B cell (primary cell): ENCODE results near the gene FBN1. TPM values are rescaled to one million over a fixed set of nuclear protein-coding genes. Genes with fewer than 3 reads are reported as not detected.

Experiments
- ATAC-seq: fragments of 200-7000 bp; cut with Tn5 transposase; one replicate; pipeline ENCODE4 v1.10.0; 2021; ENCODE audit warnings: low read depth, mild to moderate bottlenecking, moderate number of reproducible peaks, moderate library complexity
- CTCF ChIA-PET: fragments of 350-600 bp; sonication (Branson Sonifier 250); formaldehyde crosslinking; loops from one replicate; lab custom pipeline; 2021; ENCODE audit warnings: antibody characterized with exemption, inconsistent platforms; lab: Charles Lee
- POLR2A ChIA-PET: fragments of 350-600 bp; sonication (Branson Sonifier 250); formaldehyde crosslinking; loops from one replicate; lab custom pipeline; 2021; ENCODE audit warnings: antibody characterized with exemption; lab: Charles Lee
- DNase-seq: peaks from one replicate; pipeline ENCODE4 v3.0.0; 2013
- H2AFZ ChIP-seq: 2 replicates; pipeline ENCODE4 v1.6.1; 2012; ENCODE audit warnings: mild to moderate bottlenecking, low read depth, low read length; ENCODE audit not compliant: insufficient read depth, poor library complexity, severe bottlenecking
- H3K27ac ChIP-seq, 2 donors: 1 replicate in 1 of 2; 2 replicates in 1 of 2; pipeline ENCODE4 v1.5.1; 2012 to 2013; ENCODE audit warnings: low read length in 2 of 2, mild to moderate bottlenecking in 2 of 2, moderate library complexity in 1 of 2
- H3K27me3 ChIP-seq, 4 experiments: fragments of 200-600 bp in 1 of 4; sonication (generic) in 1 of 4; replicated peaks in 1 of 4; 1 replicate in 2 of 4; 2 replicates in 2 of 4; pipeline versions ENCODE4 v1.6.1 to v1.7.0; 2013 to 2016; ENCODE audit warnings: low read length in 3 of 4, mild to moderate bottlenecking in 2 of 4, mixed read lengths in 1 of 4, moderate library complexity in 1 of 4; ENCODE audit not compliant: insufficient read depth in 4 of 4, control insufficient read depth in 3 of 4; ENCODE audit errors: control extremely low read depth in 1 of 4
- H3K36me3 ChIP-seq, 2 experiments: replicated peaks in 1 of 2; 1 replicate in 1 of 2; 2 replicates in 1 of 2; pipeline versions ENCODE4 v1.6.1 to v1.7.1; 2013; ENCODE audit warnings: low read length in 1 of 2; ENCODE audit not compliant: insufficient read depth in 2 of 2, control insufficient read depth in 1 of 2; ENCODE audit errors: control extremely low read depth in 1 of 2, extremely low read depth in 1 of 2
- H3K4me1 ChIP-seq, 2 donors: fragments of 200-600 bp in 1 of 2; sonication (generic) in 1 of 2; 1 replicate in 1 of 2; 2 replicates in 1 of 2; pipeline versions ENCODE4 v1.5.1 to v1.6.1; 2013 to 2017; ENCODE audit warnings: low read length in 2 of 2; ENCODE audit not compliant: control insufficient read depth in 2 of 2, insufficient read depth in 2 of 2
- H3K4me2 ChIP-seq: replicated peaks from 2 replicates; pipeline ENCODE3; 2012; ENCODE audit warnings: mild to moderate bottlenecking, low read depth, low read length; ENCODE audit not compliant: poor library complexity, severe bottlenecking
- H3K4me3 ChIP-seq, 5 experiments: fragments of 200-600 bp in 1 of 5; sonication (generic) in 1 of 5; 1 replicate in 3 of 5; 2 replicates in 2 of 5; pipeline versions ENCODE4 v1.5.1 to v1.7.0; 2011 to 2016; ENCODE audit warnings: low read length in 4 of 5, mild to moderate bottlenecking in 4 of 5, low read depth in 2 of 5, control low read depth in 1 of 5, moderate library complexity in 1 of 5; ENCODE audit not compliant: insufficient read depth in 1 of 5; ENCODE audit errors: control extremely low read depth in 1 of 5, extremely low read depth in 1 of 5
- H3K79me2 ChIP-seq: fragments of 200-600 bp; sonication (generic); one replicate; pipeline ENCODE4 v1.6.0; 2016; ENCODE audit warnings: low read length; ENCODE audit not compliant: control insufficient read depth, insufficient read depth
- H3K9ac ChIP-seq: fragments of 200-600 bp; sonication (generic); 2 replicates; pipeline ENCODE4 v1.6.1; 2017; ENCODE audit warnings: mild to moderate bottlenecking, low read length, moderate library complexity
- H3K9me3 ChIP-seq, 3 donors: one replicate each; pipeline versions ENCODE4 v1.6.1 to v1.7.1; 2013; ENCODE audit warnings: low read length in 2 of 3; ENCODE audit not compliant: control insufficient read depth in 2 of 3, insufficient read depth in 1 of 3; ENCODE audit errors: control extremely low read depth in 1 of 3
- H4K20me1 ChIP-seq: 2 replicates; pipeline ENCODE4 v1.6.0; 2012; ENCODE audit warnings: mild to moderate bottlenecking, low read length; ENCODE audit not compliant: insufficient read depth, control insufficient read depth, poor library complexity, severe bottlenecking
- H3K27ac Mint-ChIP-seq: one replicate; pipeline ENCODE4 v1.8.0; 2021; ENCODE audit warnings: mixed read lengths
- H3K27me3 Mint-ChIP-seq: one replicate; pipeline ENCODE4 v1.8.0; 2021; ENCODE audit warnings: mixed read lengths
- H3K4me1 Mint-ChIP-seq: one replicate; pipeline ENCODE4 v1.8.0; 2021; ENCODE audit warnings: mixed read lengths
- H3K4me3 Mint-ChIP-seq: one replicate; pipeline ENCODE4 v1.8.0; 2021; ENCODE audit warnings: mixed read lengths
- H3K9me3 Mint-ChIP-seq: one replicate; pipeline ENCODE4 v1.8.0; 2022; ENCODE audit warnings: mixed read lengths; ENCODE audit not compliant: insufficient read depth
- EZH2 ChIP-seq: IDR thresholded peaks from 2 replicates; pipeline ENCODE4 v1.6.1; 2012; ENCODE audit warnings: borderline replicate concordance, low read depth, mild to moderate bottlenecking, moderate library complexity, low read length; ENCODE audit not compliant: insufficient read depth, poor library complexity, severe bottlenecking
- WGBS: methylation state at CpG from one replicate; pipeline ENCODE4 v1.1.5; 2013; ENCODE audit warnings: missing lambda C conversion rate; ENCODE audit not compliant: insufficient coverage; 5-methylcytosine and 5-hydroxymethylcytosine counted together
- intact Hi-C: fragments of 100-400 bp; cut with micrococcal nuclease; formaldehyde crosslinking; loops from one replicate; pipeline ENCODE4 v1.10.0; 2022
- polyA plus RNA-seq: library from polyadenylated mRNA; depleted of rRNA; stranded (reverse); fragments of >200 nt; gene quantifications from 2 replicates; pipeline ENCODE4 v1.2.3, GENCODE V29; 2012
- total RNA-seq, 2 donors: library from RNA; stranded (reverse); fragments of 120-200 nt in 1 of 2; gene quantifications; 1 replicate in 1 of 2; 2 replicates in 1 of 2; pipeline versions ENCODE4 v1.2.3 to v1.2.4, GENCODE V29; 2013 to 2022
- TF ChIP-seq, protein P1 (sequence below): fragments of 200-600 bp; IDR thresholded peaks from one replicate; pipeline ENCODE4 v1.8.0; 2022; ENCODE audit warnings: antibody characterized with exemption, mild to moderate bottlenecking

The FBN1 gene
- total and polyA plus RNA-seq, 2 donors (not counting 1 experiment from before 2014, with no cell fraction given) = 0.15 to 0.25 TPM

- TF ChIP-seq, protein P1, sequence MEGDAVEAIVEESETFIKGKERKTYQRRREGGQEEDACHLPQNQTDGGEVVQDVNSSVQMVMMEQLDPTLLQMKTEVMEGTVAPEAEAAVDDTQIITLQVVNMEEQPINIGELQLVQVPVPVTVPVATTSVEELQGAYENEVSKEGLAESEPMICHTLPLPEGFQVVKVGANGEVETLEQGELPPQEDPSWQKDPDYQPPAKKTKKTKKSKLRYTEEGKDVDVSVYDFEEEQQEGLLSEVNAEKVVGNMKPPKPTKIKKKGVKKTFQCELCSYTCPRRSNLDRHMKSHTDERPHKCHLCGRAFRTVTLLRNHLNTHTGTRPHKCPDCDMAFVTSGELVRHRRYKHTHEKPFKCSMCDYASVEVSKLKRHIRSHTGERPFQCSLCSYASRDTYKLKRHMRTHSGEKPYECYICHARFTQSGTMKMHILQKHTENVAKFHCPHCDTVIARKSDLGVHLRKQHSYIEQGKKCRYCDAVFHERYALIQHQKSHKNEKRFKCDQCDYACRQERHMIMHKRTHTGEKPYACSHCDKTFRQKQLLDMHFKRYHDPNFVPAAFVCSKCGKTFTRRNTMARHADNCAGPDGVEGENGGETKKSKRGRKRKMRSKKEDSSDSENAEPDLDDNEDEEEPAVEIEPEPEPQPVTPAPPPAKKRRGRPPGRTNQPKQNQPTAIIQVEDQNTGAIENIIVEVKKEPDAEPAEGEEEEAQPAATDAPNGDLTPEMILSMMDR = no peak
- TF ChIP-seq EZH2 = no peak
- intact Hi-C loops = no loop called here
- H3K4me2 ChIP-seq = no peak overlapping the region
- H4K20me1 ChIP-seq = no peaks in the 10 kb centered on the region
- ChIA-PET POLR2A (no interaction called here), CTCF (no interaction called here)
- H3K4me1 ChIP-seq = no peaks in the 10 kb centered on the region
- DNase-seq (no peak), ATAC-seq (no peak)
- 38% methylated on average over 2 of the region's 4 CpGs for WGBS
- no peaks in the 10 kb centered on the region for H3K9me3 Mint-ChIP-seq
- peaks cover 15% of the 10 kb centered on the region for H3K27me3 Mint-ChIP-seq
- no peak overlapping the region for H2AFZ ChIP-seq
- no peak overlapping the region for H3K9ac ChIP-seq
- no peaks in the 10 kb centered on the region for H3K4me1 Mint-ChIP-seq
- no peaks in the 10 kb centered on the region for H3K9me3 ChIP-seq
- H3K27me3 ChIP-seq = peaks cover 0 to 6% (median 0%) of the 10 kb centered on the region in 4 experiments
- H3K4me3 Mint-ChIP-seq = no peak overlapping the region
- no peaks in the 10 kb centered on the region for H3K36me3 ChIP-seq
- no peak overlapping the region for H3K27ac ChIP-seq
- no peaks in the 10 kb centered on the region for H3K79me2 ChIP-seq
- no peak overlapping the region for H3K4me3 ChIP-seq
- H3K27ac Mint-ChIP-seq = no peak overlapping the region
Observed at GRCh38 chr15:48380198-48380597, 265.3 kb downstream of the FBN1 start.

DNA sequence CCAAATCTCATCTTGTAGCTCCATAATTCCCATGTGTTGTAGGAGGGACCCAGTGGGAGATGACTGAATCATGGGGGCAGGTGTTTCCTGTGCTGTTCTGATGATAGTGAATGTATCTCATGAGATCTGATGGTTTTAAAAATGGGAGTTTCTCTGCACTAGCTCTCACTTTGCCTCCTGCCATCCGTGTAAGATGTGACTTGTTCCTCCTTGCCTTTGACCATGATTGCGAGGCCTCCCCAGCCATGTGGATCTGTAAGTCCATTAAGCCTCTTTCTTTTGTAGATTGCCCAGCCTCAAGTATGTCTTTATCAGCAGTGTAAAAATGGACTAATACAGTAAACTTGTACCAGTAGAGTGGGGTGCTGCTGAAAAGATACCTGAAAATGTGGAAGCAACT, 269.7 kb downstream of the FBN1 start:
- H3K4me3 Mint-ChIP-seq = no peak overlapping the region
- Histone ChIP-seq H3K36me3 (no peaks in the 10 kb centered on the region), H3K4me3 (no peak overlapping the region), H3K9ac (no peak overlapping the region), H4K20me1 (no peaks in the 10 kb centered on the region), H2AFZ (no peak overlapping the region), H3K9me3 (no peaks in the 10 kb centered on the region), H3K4me1 (no peaks in the 10 kb centered on the region), H3K4me2 (no peak overlapping the region), H3K27me3 (peaks cover 0 to 15% (median 2%) of the 10 kb centered on the region in 4 experiments), H3K27ac (no peak overlapping the region), H3K79me2 (no peaks in the 10 kb centered on the region)
- TF ChIP-seq, protein P1 = no peak
- TF ChIP-seq EZH2 = no peak
- ChIA-PET CTCF (interaction anchor here (2.0 to 2.1 kb wide), 3 partner anchors 17 to 24 kb away, joined by 6 to 11 read pairs (median 8); no protein-coding TSS in a partner anchor), POLR2A (no interaction called here)
- no peak overlapping the region for H3K27ac Mint-ChIP-seq
- ATAC-seq (no peak), DNase-seq (no peak)
- H3K4me1 Mint-ChIP-seq = no peaks in the 10 kb centered on the region
- intact Hi-C loops = no loop called here
- peaks cover 32% of the 10 kb centered on the region for H3K27me3 Mint-ChIP-seq
- H3K9me3 Mint-ChIP-seq = no peaks in the 10 kb centered on the region
- WGBS = 100% methylated on average over 1 of the region's 2 CpGs
